Prostate gland (tissue), 2 donors: Measurements from ENCODE around the gene CYSRT1. TPM values are rescaled to one million over a fixed set of nuclear protein-coding genes. Genes with fewer than 3 reads are reported as not detected.
A peak's percentile ranks its signal among the peaks of the same experiment; 100 is the strongest.

Source experiments
- DNase-seq: peaks from one replicate; pipeline ENCODE4 v3.0.0-alpha.2; 2019; ENCODE audit warnings: low spot score
- H3K27ac ChIP-seq, 2 donors: fragments of 200-600 bp; sonication (generic); 2 replicates each; pipeline ENCODE4 v1.5.1; 2017 to 2019
- H3K27me3 ChIP-seq: fragments of 200-600 bp; sonication (generic); replicated peaks from 2 replicates; pipeline ENCODE4 v1.5.1; 2019; ENCODE audit not compliant: insufficient read depth
- H3K36me3 ChIP-seq, 2 donors: fragments of 200-600 bp; sonication (generic); 1 replicate in 1 of 2; 2 replicates in 1 of 2; pipeline versions ENCODE4 v1.5.1 to v1.8.1; 2017 to 2019
- H3K4me1 ChIP-seq: fragments of 200-600 bp; sonication (generic); replicated peaks from 2 replicates; pipeline ENCODE4 v1.5.1; 2019
- H3K4me3 ChIP-seq, 2 donors: fragments of 200-600 bp; sonication (generic); 2 replicates each; pipeline ENCODE4 v1.5.1; 2017 to 2019
- H3K9me3 ChIP-seq: fragments of 200-600 bp; sonication (generic); 2 replicates; pipeline ENCODE4 v1.5.1; 2017
- POLR2A ChIP-seq: fragments of 450-650 bp; IDR thresholded peaks from one replicate; pipeline ENCODE4 v1.6.1; 2016; ENCODE audit warnings: antibody characterized with exemption, mild to moderate bottlenecking
- POLR2AphosphoS5 ChIP-seq: sonication (generic); formaldehyde crosslinking; IDR thresholded peaks from one replicate; pipeline ENCODE4 v1.6.1; 2017; ENCODE audit warnings: antibody characterized with exemption
- WGBS: methylation state at CpG from one replicate; pipeline ENCODE4 v1.1.5; 2018; 5-methylcytosine and 5-hydroxymethylcytosine counted together
- intact Hi-C: fragments of 100-400 bp; cut with DNase I; formaldehyde crosslinking; loops from one replicate; pipeline ENCODE4 v1.14.2; 2022
- total RNA-seq, 2 donors: library from RNA; depleted of rRNA; stranded (reverse); fragments of >200 nt; gene quantifications; one replicate each; pipeline ENCODE4 v1.1.0, GENCODE V29; 2016
- TF ChIP-seq, protein P1 (sequence below), 4 experiments: fragments of 200-600 bp in 2 of 4; fragments of 450-650 bp in 2 of 4; sonication (generic) in 2 of 4; IDR thresholded peaks; 1 replicate in 3 of 4; 2 replicates in 1 of 4; pipeline ENCODE4 v1.5.1; 2016 to 2019; ENCODE audit warnings: antibody characterized with exemption in 4 of 4, mild to moderate bottlenecking in 2 of 4, moderate library complexity in 2 of 4

The CYSRT1 gene
- total RNA-seq, 2 donors from 2014 or later: 2.7 to 4.9 TPM

DNA sequence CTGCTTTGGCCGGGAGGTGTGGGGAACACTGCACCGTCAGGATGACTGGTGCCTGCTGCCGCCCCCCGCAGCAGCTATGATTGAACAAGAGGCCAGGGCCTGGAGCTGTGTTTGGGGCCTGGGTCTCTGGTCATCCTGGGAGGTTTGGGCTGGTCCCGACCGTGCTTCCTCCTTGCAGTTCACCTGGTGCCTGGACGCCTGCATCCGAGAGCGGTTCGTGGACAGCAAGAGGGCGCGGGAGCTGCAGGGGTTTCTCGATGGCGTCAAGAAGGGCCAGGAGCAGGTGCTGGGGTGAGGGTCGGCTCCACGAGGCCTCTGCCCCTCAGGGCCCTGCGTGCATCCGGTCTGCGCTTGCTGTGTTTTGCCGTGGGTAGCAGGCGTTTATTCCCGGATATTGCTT lies 39.1 kb downstream of the CYSRT1 start:
- no peak for TF ChIP-seq POLR2A
- intact Hi-C loops: no loop called here
- H3K27ac ChIP-seq: no peak overlapping the region
- H3K4me3 ChIP-seq: no peak overlapping the region
- H3K9me3 ChIP-seq: no peaks in the 10 kb centered on the region
- 97% methylated on average over 22 of the region's 22 CpGs for whole genome bisulfite sequencing
- peaks cover 9% of the 10 kb centered on the region for H3K4me1 ChIP-seq
- H3K27me3 ChIP-seq: no peaks in the 10 kb centered on the region
- no peak for DNase-seq
- peaks cover 0 to 7% of the 10 kb centered on the region in 2 donors for H3K36me3 ChIP-seq

DNA sequence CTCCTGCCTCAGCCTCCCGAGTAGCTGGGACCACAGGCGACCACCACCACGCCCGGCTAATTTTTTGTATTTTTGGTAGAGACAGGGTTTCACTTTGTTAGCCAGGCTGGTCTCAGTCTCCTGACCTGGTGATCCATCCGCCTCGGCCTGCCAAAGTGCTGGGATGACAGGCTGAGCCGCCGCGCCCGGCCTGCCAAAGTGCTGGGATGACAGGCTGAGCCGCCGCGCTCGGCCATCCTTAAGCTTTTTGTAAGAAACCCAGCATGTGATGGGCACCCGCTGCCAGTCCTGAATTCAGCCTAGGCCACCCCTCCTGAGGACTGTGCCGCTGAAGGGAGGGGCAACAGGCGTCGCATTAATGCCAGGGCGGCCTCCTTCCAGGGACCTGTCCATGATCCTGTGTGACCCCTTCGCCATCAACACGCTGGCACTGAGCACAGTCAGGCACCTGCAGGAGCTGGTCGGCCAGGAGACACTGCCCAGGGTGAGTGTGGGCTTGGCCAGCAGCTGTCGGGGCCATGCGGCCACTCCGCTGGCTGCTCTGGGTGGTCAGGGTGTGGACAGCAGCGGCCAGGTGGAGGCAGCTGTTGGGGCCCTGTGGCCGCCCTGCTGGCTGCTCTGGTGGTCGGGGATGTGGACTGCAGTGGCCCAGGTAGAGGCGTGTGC lies 40.7 kb downstream of the CYSRT1 start:
- H3K27ac ChIP-seq: peak overlapping the region in 1 of 2 donors; percentile 40
- 90% methylated on average over 23 of the region's 29 CpGs for WGBS

DNA sequence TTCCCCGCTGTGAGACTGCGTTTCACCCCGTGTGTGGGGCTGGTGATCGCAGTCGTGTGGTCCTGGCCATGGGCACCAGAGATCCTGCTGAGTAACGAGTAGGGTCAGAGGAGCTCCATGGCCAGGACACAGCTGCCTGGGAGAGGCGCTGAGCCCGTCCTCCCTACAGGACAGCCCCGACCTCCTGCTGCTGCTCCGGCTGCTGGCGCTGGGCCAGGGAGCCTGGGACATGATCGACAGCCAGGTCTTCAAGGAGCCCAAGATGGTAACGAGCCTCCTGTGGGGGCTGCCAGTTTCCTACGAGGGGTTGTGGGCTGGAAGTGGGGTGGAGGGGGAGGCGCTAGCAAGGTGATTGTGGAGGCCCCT lies 41.2 kb downstream of the CYSRT1 start:
- Histone ChIP-seq H3K36me3 (peaks cover 0 to 7% of the 10 kb centered on the region in 2 donors), H3K27ac (peak overlapping the region in 1 of 2 donors; percentile 40), H3K4me3 (no peak overlapping the region), H3K27me3 (no peaks in the 10 kb centered on the region), H3K9me3 (no peaks in the 10 kb centered on the region), H3K4me1 (peaks cover 22% of the 10 kb centered on the region)
- intact Hi-C loops: no loop called here
- WGBS: 85% methylated on average over 14 of the region's 15 CpGs
- no peak for DNase-seq
- TF ChIP-seq POLR2A (no peak), POLR2AphosphoS5 (no peak)
- TF ChIP-seq, protein P1, sequence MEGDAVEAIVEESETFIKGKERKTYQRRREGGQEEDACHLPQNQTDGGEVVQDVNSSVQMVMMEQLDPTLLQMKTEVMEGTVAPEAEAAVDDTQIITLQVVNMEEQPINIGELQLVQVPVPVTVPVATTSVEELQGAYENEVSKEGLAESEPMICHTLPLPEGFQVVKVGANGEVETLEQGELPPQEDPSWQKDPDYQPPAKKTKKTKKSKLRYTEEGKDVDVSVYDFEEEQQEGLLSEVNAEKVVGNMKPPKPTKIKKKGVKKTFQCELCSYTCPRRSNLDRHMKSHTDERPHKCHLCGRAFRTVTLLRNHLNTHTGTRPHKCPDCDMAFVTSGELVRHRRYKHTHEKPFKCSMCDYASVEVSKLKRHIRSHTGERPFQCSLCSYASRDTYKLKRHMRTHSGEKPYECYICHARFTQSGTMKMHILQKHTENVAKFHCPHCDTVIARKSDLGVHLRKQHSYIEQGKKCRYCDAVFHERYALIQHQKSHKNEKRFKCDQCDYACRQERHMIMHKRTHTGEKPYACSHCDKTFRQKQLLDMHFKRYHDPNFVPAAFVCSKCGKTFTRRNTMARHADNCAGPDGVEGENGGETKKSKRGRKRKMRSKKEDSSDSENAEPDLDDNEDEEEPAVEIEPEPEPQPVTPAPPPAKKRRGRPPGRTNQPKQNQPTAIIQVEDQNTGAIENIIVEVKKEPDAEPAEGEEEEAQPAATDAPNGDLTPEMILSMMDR (IDR thresholded peaks at IDR 0.05): no peak

More for the DNA sequence above, 40.7 kb downstream of the CYSRT1 start:
- H3K9me3 ChIP-seq: no peaks in the 10 kb centered on the region
- no peak for DNase-seq
- no peak overlapping the region for H3K4me3 ChIP-seq
- peaks cover 0 to 7% of the 10 kb centered on the region in 2 donors for H3K36me3 ChIP-seq
- H3K4me1 ChIP-seq: peaks cover 18% of the 10 kb centered on the region
- H3K27me3 ChIP-seq: no peaks in the 10 kb centered on the region
- intact Hi-C loops: no loop called here
- TF ChIP-seq, protein P1 (IDR thresholded peaks at IDR 0.05): no peak
- TF ChIP-seq POLR2A (no peak), POLR2AphosphoS5 (no peak)

DNA sequence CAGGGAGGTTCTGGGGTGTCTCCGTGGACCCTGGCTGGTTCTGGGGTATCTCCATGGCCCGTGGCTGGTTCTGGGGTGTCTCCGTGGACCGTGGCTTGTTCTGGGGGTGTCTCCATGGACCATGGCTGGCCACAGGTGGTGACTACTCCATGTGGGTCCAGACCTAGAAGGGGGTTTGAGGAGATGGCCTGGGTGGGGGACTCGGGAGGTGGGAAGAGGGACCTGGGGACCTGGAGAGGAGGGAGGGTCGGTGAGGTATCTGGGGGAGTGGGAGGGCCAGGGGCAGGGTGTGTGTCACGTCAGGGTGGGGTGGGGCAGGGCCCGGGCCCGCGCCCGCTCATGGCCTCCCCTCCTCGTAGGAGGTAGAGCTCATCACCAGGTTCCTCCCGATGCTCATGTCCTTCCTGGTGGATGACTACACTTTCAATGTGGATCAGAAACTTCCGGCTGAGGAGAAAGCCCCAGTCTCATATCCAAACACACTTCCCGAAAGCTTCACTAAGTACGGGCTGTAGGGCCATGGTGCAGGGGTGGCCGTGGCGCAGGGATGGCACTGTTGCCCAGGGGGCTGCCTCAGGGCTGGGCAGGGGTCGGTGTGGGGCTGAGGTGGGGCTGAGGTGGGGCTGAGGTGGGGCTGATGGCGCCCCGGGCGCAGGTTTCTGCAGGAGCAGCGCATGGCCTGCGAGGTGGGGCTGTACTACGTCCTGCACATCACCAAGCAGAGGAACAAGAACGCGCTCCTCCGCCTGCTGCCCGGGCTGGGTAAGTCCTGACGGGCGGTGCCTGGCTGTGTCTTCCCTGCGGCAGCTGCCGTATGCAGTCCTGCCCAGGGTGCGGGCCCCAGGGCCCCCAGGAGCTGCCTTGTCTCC lies 41.8 kb downstream of the CYSRT1 start:
- Histone ChIP-seq H3K27me3 (no peaks in the 10 kb centered on the region), H3K4me3 (no peak overlapping the region), H3K36me3 (peaks cover 0 to 7% of the 10 kb centered on the region in 2 donors), H3K4me1 (peaks cover 25% of the 10 kb centered on the region), H3K9me3 (no peaks in the 10 kb centered on the region), H3K27ac (peak overlapping the region in 1 of 2 donors; percentile 40)
- TF ChIP-seq, protein P1 (IDR thresholded peaks at IDR 0.05): no peak
- no peak for TF ChIP-seq POLR2A
- intact Hi-C loops: no loop called here
- no peak for DNase-seq
- WGBS: 90% methylated on average over 34 of the region's 34 CpGs

DNA sequence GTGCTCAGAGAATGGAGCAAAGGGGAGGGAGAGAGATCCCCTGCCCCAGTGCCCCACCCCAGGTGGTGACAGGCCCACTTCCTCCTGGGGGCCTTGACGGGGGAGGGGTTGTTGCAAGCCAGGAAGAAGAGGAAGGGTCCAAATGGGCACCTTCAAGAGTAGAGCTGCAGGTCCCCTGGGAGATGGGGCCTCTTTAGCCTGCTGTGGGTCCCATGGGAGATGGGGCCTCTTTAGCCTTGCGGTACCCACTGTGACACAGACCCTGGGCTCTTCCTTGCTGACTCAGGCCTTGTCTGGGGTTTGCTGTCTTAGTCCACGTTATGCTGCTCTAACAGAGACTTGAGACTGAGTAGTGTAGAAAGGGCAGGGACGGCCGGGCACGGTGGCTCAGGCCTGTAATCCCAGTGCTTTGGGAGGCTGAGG lies 43.0 kb downstream of the CYSRT1 start:
- DNase-seq: no peak
- 91% methylated on average over 6 of the region's 6 CpGs for WGBS
- no peaks in the 10 kb centered on the region for H3K27me3 ChIP-seq
- no peaks in the 10 kb centered on the region for H3K9me3 ChIP-seq
- peaks cover 25% of the 10 kb centered on the region for H3K4me1 ChIP-seq
- intact Hi-C loops: no loop called here
- H3K27ac ChIP-seq: peak overlapping the region; percentile 81 to 90
- H3K4me3 ChIP-seq: no peak overlapping the region
- H3K36me3 ChIP-seq: peaks cover 7 to 10% of the 10 kb centered on the region in 2 donors
- no peak for TF ChIP-seq POLR2A
- TF ChIP-seq, protein P1 (IDR thresholded peaks at IDR 0.05): no peak
- TF ChIP-seq POLR2AphosphoS5: no peak
